Activated CD4-positive, alpha-beta T cell treated with anti-CD3 and anti-CD28 coated beads, Interleukin-10, Interleukin-2, amounts not matched to agents 100 ng/mL and 50 ng/mL, durations not matched to agents 16 hours and 8 hours (primary cell): Measurements from ENCODE around the gene GAS2.

Experiments
- DNase-seq: peaks from one replicate; pipeline ENCODE4 v3.0.0-alpha.2; 2020

GAS2 gene

DNA sequence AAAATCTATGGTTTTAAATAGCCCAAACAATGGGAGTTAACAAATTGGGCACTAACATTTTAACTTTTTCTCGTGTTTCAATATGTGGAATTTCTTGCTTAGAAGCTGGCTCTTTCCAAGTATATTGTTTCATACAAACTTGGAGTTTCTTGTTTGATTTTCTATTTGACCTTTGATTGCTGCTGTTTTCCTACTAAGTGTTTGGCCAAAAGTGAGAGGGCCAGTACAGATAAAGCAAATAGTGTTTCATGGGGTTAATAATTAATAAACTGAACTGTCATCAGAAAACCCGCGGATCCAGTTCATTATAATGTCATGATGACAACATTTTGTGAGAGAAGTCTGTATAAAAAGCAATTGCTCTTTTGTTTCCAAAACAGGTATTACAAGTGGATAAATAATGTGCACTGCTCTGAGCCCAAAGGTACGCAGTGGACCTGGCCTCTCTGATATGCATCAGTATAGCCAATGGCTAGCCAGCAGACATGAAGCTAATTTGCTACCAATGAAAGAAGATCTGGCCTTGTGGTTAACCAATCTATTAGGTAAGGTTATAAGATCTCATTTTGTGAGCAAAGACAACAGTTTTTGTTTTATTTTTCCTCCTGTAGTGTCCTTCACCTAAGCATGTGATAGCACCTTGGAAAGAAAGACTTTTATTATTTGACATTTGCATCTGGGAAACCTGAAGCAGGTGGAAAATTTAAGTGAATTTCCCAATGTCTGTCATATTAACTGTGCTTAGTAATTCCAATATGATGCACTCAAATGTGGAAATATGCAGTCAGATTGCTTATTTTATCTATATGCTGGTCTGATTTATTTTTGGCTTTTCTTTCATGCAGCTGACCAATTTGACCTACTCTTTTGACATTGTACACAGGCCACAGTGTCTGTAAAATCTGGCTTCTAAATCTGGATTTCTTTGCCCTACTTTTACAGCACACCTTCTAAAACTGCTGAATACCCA is 8.3 kb downstream of the GAS2 start:
- DNase-seq, result no peak

DNA sequence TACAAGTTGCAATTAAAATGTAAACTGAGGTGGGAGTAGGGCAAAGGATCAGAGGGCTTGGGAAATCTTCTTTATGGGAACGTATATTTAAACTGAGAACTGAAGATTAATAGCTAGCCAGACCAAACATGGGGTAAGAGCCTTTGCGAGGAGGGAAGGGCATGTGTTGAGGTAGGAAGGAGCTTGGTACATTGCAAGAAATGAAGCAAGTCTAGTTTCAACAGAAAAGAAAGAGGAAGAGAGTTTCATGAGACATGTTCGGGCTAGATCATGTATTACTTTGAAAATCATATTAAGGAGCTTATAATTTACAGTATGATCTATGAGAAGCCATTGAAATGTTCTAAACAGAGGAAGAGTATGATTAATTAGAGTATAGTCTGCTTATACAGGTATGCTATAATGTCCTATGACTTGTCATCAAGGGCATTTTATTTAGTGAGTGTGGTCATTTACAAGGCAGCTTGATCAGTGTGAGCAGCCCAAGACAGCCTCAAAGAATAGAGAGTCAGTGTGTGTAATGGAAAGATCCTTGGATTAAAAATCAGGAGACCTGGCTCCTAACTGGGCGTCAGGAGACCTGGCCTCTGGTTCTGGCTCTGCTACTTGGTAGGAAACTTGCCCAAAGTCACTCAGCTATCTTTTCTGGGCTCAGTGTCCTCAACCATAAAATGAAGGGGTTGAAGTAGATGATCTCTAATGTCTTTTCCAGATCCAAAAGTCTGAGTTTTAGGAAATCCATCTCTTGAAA is 10.9 kb downstream of the GAS2 start:
- no peak for DNase-seq

DNA sequence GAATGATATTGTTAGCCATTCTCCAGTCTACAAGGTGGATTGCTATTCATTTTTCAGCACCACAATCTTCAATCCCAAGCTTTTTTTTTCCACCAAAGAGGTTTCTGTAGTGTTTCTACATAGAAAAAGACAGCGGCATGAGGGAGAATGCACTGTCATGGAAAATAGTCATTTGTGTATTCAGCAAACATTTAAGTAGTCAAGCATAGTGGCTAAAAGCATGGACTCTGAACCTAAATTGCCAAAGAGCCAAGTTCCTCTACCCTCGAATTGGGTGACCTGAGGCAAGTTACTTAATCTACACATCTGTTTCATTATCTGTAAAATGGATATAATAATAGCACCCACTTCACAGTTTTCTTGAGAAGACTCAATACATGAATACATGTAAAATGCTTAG is 14.2 kb downstream of the GAS2 start:
- DNase-seq, result no peak

DNA sequence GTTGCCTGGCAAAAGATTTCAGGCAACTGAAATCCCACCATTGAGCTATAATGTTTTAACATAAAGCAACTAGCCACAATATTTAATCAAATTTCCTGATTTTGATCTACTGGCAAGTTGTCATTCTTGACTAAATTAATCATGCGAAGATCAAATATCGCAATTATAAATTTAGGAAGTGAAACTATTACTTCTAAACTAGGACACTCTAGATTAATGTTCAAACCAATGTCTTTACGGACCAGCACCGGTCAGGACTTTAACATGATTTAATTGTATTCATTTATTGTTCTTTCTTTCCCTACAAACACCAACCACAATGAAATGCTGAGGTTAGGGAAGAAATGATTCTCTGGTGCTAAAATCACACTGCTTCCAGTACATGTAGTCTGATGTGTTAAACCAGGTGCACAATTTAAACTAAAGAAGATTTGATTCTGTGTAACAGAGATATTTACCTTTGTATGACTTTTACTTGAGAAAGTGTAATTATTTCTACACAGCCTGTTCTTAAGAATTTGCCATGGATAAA is 14.9 kb downstream of the GAS2 start:
- DNase-seq, result no peak

DNA sequence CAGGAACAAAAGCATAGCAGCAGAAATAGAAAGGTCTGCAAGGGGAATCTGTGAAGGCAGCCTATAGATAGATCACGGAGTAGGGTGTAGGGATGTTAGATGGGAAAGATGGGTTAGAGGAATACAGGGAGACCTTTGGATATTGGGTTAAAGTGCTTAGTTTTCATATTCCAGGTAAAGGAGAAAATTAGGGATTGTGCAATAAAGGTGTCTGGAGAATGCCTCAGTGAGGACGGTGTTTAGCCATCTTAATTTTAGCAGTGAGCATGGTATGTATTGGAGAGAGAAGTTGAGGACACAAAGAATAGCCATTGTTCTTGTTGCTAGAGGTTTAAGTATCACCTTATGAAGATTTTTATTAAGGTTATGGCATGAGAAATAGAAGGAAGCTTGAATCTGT is 17.7 kb downstream of the GAS2 start:
- no peak for DNase-seq

DNA sequence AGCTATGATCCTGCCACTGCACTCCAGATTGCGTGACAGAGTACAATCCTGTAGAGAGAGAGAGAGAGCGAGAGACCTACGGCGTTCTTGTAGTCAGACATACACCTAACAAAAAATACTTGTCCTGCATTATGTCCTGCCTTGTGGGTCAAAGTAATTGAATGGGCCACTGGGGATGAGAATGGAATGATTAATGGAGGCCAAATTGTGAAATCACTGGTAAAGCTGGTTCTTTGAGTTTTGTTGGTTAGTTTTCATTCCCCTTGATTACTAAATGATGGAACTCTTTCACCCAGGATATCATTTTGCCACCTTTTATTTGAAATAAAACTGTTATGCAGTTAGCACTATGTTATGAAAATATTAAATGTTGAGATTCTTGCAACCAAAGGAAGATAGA is 18.7 kb downstream of the GAS2 start:
- DNase-seq, result no peak

DNA sequence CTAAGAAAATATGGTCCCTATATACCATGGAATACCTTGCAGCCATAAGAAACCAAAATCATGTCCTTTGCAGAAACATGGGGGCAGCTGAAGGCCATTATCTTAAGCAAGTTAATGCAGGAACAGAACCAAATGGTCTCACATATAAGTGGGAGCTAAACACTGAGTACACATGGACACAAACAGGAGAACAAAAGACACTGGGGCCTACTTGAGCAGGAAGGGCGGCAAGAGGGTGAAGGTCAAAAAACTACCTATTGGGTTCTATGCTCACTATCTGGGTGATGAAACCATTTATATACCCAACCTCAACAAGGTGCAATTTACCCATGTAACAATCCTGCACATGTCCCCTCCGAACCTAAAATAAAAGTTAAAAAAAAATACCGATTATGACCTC is 22.5 kb downstream of the GAS2 start:
- no peak for DNase-seq

DNA sequence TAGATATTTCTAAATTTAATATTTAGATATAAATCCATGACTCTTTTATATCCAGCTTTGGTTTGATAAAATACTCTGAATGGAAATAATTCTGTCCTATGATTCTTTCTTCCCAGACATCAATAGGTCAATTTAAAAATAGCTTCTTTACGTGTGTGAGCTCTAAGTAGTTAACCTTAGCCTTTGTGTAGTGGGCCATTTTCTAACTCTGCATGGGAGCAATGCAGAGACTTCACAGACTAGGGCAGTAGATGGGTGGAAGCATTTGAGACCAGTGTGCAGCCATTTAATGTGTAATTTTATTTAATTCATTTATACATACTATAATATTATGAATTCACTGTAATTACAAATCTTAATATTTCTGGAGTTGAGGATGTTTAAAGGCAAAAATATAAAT is 23.8 kb downstream of the GAS2 start:
- no peak for DNase-seq

DNA sequence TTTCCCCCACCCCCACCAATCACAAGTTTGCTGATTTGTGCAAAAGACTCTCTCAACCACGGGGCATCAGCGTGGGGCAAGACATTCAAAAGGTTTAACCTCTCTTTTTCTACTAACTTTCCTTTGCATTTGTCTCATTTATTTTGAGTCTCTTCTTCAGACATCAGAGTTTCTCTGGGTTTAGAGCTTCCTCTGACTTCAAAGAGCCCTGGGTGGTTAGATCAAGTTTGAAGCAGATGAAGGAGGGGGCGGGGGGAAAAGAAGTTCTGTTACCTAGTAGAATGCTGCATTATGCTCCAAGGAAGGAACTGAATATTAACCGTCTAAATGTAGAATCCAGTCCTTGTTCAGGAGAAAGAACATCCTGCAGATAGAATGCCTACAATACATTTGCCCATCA is 24.5 kb downstream of the GAS2 start:
- no peak for DNase-seq

DNA sequence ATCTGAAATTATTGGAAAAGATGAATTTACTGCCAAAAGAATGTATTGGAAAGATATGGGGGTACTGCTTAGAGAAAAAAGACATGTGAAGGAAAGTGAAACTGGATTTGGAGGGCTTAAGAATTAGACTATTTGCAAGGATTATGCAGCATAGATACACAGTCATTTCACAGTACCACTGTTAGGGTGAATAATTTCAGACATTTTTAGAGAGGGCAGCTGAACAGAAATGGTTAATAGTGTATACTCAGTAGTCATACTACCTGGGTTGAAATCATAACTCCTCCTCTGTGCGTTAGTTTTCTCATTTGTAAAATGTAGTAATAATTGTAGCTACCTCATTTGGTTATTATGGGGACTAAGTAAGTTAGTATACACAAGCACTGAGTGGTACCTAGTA is 33.0 kb downstream of the GAS2 start:
- DNase-seq, result no peak

DNA sequence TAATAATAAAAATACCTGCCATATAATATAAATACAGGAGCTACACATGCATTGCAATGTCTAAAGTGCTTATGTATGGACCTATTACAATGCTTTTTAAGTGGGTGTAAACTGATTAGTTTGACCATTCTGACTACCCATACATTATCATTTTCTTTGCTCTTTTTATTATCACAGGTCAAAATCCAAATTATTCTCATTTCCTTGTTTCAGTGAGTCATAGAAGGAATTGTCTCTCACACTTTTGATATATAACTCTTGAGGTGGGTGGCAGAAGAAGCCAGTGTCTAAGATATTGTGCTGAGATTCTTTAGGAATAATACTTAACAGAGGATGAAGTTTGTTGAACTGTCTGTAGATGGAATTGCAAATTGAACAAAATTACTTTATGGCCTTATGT is 35.6 kb downstream of the GAS2 start:
- no peak for DNase-seq

DNA sequence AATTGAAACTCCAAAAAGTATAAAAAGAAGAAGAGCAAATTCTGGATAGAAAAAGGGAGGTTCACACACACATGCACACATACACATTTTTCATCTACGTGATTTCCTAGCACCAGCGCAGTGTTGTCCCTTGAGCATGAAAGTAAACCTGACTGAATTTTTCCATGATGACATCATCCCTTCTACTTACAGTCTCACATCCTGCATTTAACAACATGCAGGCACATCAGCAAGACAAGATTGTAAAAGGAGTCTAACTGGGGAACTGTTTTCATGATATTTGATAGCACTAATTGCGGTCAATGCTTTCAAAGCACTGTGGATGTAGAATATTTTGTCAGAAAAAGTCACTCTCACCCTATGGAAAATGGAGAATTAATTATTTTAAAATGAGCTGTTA is 36.6 kb downstream of the GAS2 start:
- peak; percentile 50 for DNase-seq

DNA sequence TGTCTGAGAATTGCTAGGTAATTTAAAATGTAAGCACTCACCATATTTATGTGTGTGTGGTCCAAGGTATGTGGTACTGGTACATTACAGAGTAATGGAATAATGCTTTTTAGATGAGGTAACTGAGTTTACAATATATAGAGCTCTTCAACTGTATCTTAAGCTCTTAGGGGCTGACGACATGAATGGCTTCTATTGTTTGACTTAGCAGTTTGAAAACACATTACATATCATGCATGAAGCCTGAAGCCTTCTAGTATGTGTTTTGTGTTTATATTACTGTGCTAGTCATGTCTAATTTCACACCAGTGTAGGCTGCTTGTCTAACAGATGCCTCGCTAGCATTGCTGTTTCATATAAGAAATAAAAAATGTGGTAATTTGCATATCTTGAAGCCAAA is 37.2 kb downstream of the GAS2 start:
- DNase-seq, result no peak

DNA sequence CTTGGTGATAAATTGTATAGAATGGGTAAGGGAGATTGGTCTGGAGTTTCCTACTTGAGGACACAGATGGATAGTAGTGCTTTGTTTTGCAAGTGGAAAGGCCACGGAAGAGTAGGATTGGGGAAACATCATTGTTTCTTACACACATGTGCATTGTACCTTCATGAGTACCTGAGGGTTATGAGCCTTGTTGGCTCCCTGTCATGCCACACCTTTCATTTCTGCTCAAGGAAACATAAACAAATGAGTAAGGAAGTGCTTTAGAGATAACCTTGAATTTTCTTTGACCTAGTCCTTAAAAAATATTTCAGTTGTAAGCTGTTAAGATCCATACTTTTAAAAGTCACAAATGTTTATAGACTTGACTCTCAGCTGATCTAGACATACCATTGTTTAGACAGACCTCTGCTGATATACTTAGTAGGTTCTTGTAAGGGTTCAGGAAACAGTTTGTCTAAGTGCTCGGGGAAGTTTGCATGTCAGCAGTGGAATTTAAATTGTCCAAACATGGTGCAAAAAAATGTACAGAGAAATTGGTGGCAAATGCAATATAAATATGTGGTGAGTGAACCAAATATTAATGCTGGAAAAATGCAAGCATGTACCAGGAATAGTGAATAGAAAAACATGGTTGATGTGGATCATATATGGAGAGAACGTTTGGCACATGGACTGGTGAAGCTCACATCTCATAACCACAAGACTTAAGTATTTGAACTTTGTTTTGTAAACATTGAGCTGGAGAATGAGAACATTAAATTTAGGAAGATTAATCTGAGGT is 40.9 kb downstream of the GAS2 start:
- DNase-seq, result no peak

DNA sequence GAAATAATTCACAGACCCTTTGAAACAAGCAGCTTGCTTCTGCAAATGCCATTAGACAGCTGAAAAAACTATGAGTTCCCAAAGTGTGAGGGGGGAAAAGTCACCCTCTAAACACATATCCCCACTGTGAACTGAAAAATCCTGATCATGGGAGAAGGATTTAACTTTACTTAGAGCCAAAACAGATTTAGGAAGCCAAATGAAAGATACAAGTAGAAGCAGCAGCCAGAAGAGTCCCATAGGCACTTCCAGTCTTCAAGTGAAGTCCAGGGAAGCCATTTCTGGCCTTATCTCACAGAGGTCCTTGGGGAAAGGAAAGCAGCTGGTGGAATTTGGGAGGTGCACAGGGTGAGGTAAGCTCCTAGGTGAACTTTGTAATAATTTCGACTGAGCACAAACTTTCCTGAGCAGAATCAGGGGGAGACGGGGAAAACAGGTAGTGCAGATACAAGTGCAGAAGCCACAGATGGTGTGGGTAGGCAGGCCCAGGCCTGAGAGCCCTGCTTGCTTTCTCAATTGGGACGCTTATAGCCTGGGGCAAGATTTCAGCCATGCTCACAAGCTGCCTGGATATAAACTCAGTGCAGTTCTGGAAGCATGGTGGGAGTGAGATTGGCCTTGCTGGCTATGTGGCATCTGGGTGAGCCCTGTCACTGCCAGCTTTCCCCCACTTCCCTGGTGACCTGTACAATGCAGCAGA is 44.8 kb downstream of the GAS2 start:
- DNase-seq, result no peak

DNA sequence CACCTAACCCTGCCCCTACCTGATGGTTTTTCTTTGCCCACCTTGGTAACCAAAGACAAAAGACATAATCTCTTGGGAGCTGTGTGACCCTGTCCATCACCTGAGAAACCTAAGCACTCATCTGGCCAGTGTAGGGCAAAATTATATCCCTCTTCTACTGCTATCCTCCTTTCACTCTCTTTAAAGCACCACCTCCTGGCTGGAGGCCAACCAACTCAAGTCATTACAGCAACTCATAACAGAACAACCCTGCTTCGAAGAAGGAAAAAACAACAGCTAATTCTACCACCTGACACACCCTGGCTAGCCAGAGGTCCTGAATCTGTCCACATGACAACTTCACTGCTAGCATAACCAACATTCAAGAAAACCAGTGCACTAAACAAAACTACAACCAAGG is 45.5 kb downstream of the GAS2 start:
- DNase-seq, result no peak

DNA sequence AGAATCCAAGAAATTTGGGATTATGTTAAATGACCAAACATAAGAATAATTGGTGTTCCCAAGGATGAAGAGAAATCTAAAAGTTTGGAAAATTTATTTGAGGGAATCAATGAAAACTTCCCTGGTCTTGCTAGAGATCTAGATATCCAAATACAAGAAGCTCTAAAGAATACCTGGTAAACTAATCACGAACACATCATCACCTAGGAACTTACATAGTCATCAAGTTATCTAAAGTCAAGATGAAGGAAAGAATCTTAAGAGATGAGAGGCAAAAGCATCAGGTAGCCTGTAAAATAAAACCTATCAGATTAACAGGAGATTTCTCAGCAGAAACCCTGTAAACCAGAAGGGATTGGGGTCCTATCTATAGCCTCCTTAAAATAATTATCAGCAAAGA is 46.9 kb downstream of the GAS2 start:
- DNase-seq, result no peak

DNA sequence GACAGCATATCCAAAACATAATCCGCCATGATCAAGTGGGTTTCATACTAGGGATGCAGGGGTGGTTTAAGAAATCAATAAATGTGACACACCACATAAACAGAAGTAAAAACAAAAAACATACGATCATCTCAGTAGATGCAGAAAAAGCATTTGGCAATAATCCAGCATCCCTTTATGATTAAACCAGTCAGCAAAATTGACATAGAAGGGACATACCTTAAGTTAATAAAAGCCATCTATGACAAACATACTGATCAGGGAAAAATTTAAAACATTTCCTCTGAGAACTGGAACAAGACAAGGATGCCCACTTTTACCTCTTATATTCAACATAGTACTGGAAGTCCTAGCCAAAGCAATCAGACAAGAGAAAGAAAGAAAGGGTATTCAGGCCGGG is 49.6 kb downstream of the GAS2 start:
- no peak for DNase-seq

DNA sequence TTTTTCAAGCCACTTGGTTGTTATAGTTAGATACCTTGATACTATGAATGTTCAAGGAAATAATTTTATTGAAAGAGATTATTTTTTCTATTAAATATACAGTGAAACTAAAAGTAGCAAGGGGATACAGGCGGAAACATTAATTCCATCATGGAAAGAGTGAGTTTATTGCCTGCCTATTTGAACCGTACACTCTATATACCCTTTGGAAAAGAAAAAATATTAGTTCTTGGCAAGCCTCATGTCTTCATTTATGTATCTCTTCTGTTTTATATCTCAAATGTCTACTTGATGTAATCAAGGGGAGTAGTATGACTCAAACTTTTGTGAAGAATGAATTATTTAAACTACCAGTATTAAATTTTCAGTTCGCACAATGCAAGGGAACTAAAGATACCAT is 54.0 kb downstream of the GAS2 start:
- DNase-seq, result no peak

DNA sequence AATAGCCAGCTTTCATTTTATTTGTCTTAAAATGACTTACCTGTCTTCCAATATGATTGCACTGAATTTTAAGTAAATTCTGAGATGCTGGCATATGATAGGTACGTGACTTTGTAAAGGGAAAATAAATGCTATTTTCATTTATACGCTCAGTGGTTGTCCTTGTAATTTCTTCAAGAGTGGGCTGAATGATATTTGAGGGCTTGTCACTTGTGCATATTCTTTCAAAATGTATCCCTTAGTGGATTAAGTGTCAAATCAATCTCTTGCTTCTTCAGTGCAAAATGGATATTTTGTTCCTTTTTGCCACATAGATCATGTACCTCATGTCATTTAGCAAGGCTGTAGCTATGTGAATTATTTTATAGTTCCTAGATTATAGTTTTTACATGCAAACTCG is 56.9 kb downstream of the GAS2 start:
- no peak for DNase-seq

DNA sequence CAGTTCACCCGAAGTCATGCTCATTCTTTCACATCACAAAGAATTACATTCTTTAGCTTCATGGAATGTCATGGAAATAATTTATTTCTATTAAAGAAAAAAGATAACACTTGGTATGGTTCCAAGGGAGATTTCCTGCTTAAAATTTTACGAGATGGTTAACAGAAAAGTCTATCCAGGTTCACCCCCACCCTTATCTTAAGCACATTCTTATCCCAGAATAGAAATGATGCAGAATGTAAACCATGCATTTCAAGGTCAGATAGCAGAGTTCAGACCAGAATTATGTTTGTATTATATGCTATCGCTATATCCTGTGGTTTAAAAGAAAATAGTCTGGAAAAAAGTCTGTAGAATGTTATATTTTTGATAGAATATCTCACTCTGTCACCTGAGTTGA is 58.7 kb downstream of the GAS2 start:
- DNase-seq, result no peak

DNA sequence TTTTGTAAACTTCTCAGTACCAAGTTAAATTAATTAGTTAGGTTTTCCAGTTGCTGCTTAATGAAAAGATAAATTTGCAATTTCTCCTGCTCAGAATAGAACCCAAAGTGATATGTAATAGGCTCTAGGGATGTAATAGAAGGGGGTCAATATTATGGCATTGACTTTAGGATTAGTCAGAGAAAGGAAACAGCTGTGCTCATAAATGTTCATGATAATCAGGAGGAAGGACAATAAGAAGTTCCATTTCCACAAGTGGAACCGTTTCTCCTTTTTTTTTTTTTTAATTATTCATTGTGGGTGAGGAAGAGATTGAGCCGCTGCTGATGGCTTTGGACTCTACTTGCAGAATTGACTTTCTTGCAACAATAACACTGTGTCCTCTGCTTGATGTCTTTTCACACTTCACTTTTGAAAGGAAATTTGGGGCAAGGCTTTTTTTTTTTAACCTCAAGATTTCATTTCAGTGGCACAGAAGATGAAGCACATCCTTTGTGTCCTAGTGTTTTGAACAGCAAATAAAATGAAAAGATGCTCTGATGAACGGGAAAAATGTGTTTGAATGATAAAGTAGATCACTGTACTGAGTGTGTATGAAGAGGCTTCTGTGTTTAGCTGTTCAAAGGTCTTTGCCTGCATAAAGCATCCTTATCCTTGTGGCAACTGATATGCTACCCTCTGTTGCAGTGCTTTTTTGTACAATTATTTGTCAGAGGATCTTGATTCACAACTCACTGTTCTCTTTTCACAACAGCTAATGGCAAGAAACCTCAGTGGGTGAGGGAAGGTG is 62.4 kb downstream of the GAS2 start:
- DNase-seq, result no peak
